Endothelial cell of umbilical vein (primary cell): ENCODE measurements around the gene PARS2. TPM values are rescaled to one million over a fixed set of nuclear protein-coding genes. Genes with fewer than 3 reads are reported as not detected.

Experiments
- BruUV-seq: library from RNA; stranded (reverse); fragments of 400-500 nt; replicated peaks from 2 replicates; lab custom pipeline; 2021; lab: Mats Ljungman, UMichigan
- CTCF ChIA-PET: fragments of 300-600, 350-600 bp; sonication (Branson Sonifier 250); formaldehyde crosslinking; loops from one replicate; lab custom pipeline; 2021; ENCODE audit warnings: antibody characterized with exemption, inconsistent platforms; lab: Charles Lee
- POLR2A ChIA-PET: fragments of 300-600, 350-600 bp; sonication (Branson Sonifier 250); formaldehyde crosslinking; loops from one replicate; lab custom pipeline; 2021; ENCODE audit warnings: antibody characterized with exemption, inconsistent platforms; lab: Charles Lee
- DNase-seq: peaks from one replicate; pipeline ENCODE4 v3.0.0-alpha.2; 2011; ENCODE audit warnings: low read depth, low spot score
- FAIRE-seq: peaks from 2 replicates; lab custom pipeline; 2011; peaks lifted over from hg19 to GRCh38; lab: Jason Lieb, UNC
- H2AFZ ChIP-seq: 2 replicates; pipeline ENCODE4 v1.6.0; 2012; ENCODE audit warnings: low read depth, low read length, control low read depth, inconsistent platforms
- H3K27ac ChIP-seq: 2 replicates; pipeline ENCODE4 v1.5.1; 2011; ENCODE audit warnings: low read depth, mild to moderate bottlenecking, control low read depth, low read length, moderate library complexity; ENCODE audit not compliant: insufficient read depth
- H3K27me3 ChIP-seq, 2 experiments: 2 replicates each; pipeline versions ENCODE4 v1.6.0 to v1.6.1; 2011; ENCODE audit warnings: low read length in 2 of 2, mixed read lengths in 1 of 2; ENCODE audit not compliant: control insufficient read depth in 2 of 2, insufficient read depth in 2 of 2
- H3K36me3 ChIP-seq, 2 experiments: 2 replicates in 1 of 2; 3 replicates in 1 of 2; pipeline ENCODE4 v1.5.1; 2011; ENCODE audit warnings: low read length in 2 of 2, mild to moderate bottlenecking in 1 of 2, moderate library complexity in 1 of 2; ENCODE audit not compliant: control insufficient read depth in 2 of 2, insufficient read depth in 2 of 2; ENCODE audit errors: extremely low read depth in 1 of 2
- H3K4me1 ChIP-seq: 3 replicates; pipeline ENCODE4 v1.5.1; 2011; ENCODE audit warnings: mild to moderate bottlenecking, low read length; ENCODE audit not compliant: control insufficient read depth, insufficient read depth; ENCODE audit errors: extremely low read depth
- H3K4me2 ChIP-seq: 2 replicates; pipeline ENCODE4 v1.6.1; 2011; ENCODE audit warnings: low read length, control low read depth, mixed read lengths; ENCODE audit not compliant: insufficient read depth
- H3K4me3 ChIP-seq, 3 experiments: fragments of 200-600 bp in 1 of 3; sonication (generic), shearing (Covaris generic) in 1 of 3; replicated peaks in 1 of 3; 2 replicates each; pipeline ENCODE4 v1.5.1; 2011 to 2016; ENCODE audit warnings: control low read depth in 3 of 3, low read length in 3 of 3, mild to moderate bottlenecking in 2 of 3, inconsistent platforms in 1 of 3, low read depth in 1 of 3, moderate library complexity in 1 of 3; ENCODE audit not compliant: insufficient read depth in 1 of 3
- H3K79me2 ChIP-seq: 2 replicates; pipeline ENCODE4 v1.6.0; 2012; ENCODE audit warnings: low read length, inconsistent platforms; ENCODE audit not compliant: control insufficient read depth, insufficient read depth
- H3K9ac ChIP-seq: replicated peaks from 2 replicates; pipeline ENCODE3; 2011; ENCODE audit warnings: low read length, control low read depth; ENCODE audit not compliant: insufficient read depth; ENCODE audit errors: extremely low read depth
- H3K9me1 ChIP-seq: replicated peaks from 3 replicates; pipeline ENCODE4 v1.6.0; 2011; ENCODE audit warnings: mild to moderate bottlenecking, low read length; ENCODE audit not compliant: control insufficient read depth, insufficient read depth; ENCODE audit errors: extremely low read depth
- H3K9me3 ChIP-seq: replicated peaks from 2 replicates; pipeline ENCODE4 v1.5.1; 2012; ENCODE audit warnings: low read length, inconsistent platforms; ENCODE audit not compliant: control insufficient read depth, insufficient read depth
- H4K20me1 ChIP-seq: replicated peaks from 2 replicates; pipeline ENCODE3; 2011; ENCODE audit warnings: mild to moderate bottlenecking, low read length; ENCODE audit not compliant: control insufficient read depth, insufficient read depth; ENCODE audit errors: extremely low read depth
- EZH2 ChIP-seq: IDR thresholded peaks from 2 replicates; pipeline ENCODE4 v1.6.1; 2012; ENCODE audit warnings: borderline replicate concordance, low read depth, mild to moderate bottlenecking, moderate library complexity, low read length, inconsistent platforms; ENCODE audit not compliant: severe bottlenecking
- JUN ChIP-seq: IDR thresholded peaks from 2 replicates; pipeline ENCODE4 v1.6.1; 2011; ENCODE audit warnings: borderline replicate concordance, low read depth; ENCODE audit not compliant: insufficient read length, insufficient read depth
- POLR2A ChIP-seq: IDR thresholded peaks from 2 replicates; pipeline ENCODE4 v1.6.1; 2012; ENCODE audit warnings: low read depth, mild to moderate bottlenecking, control low read depth, low read length
- POLR2AphosphoS5 ChIP-seq: IDR thresholded peaks from 2 replicates; pipeline ENCODE4 v1.6.1; 2012; ENCODE audit warnings: low read depth, mild to moderate bottlenecking, control low read depth, low read length, moderate library complexity; ENCODE audit not compliant: insufficient read depth
- dilution Hi-C: fragments of 300-500 bp; cut with MboI; formaldehyde crosslinking; loops from one replicate; pipeline ENCODE4 v1.15.0; 2019; ENCODE audit warnings: low sequenced_read_pairs; ENCODE audit not compliant: extremely low pct_ligation_motif_present
- intact Hi-C: fragments of 100-400 bp; cut with micrococcal nuclease; formaldehyde crosslinking; loops from one replicate; pipeline ENCODE4 v1.10.0; 2022
- polyA plus RNA-seq, 4 experiments: library from polyadenylated mRNA; depleted of rRNA in 3 of 4; stranded (reverse) in 3 of 4; unstranded in 1 of 4; fragments of >200 nt; gene quantifications; 2 replicates each; pipeline versions ENCODE4 v1.2.1 to v1.2.3, GENCODE V29; 2011 to 2012; ENCODE audit warnings: missing spikeins in 1 of 4
- total RNA-seq: library from RNA; stranded (reverse); gene quantifications from 2 replicates; pipeline ENCODE4 v1.2.3, GENCODE V29; 2021

Gene PARS2
- total and polyA plus RNA-seq, 2 donors (not counting 3 experiments of a cell fraction or from before 2014, with no cell fraction given), result 2.0 to 3.8 TPM

GRCh38 chr1:54764922-54765561, 719 bp upstream of the PARS2 start:
- Histone ChIP-seq H3K36me3 (no peaks in the 10 kb centered on the region), H3K9ac (peak overlapping the region; percentile 25), H3K4me1 (peaks cover 5% of the 10 kb centered on the region), H2AFZ (peak overlapping the region; percentile 42), H3K79me2 (no peaks in the 10 kb centered on the region), H3K27ac (no peak overlapping the region), H3K9me1 (no peaks in the 10 kb centered on the region), H3K4me2 (peak overlapping the region; percentile 54), H4K20me1 (no peaks in the 10 kb centered on the region), H3K27me3 (peaks cover 0 to 9% of the 10 kb centered on the region in 2 experiments), H3K9me3 (no peaks in the 10 kb centered on the region), H3K4me3 (peak overlapping the region; percentile 27 to 76 (median 44))
- ChIA-PET CTCF (interaction anchor here (0.6 kb wide), 1 partner anchor 264 kb away, joined by 3 read pairs; no protein-coding TSS in a partner anchor), POLR2A (no interaction called here)
- BruUV-seq, result no TSS peak
- dilution Hi-C loops, result no loop called here
- intact Hi-C loops, result loop anchor here (1.0 to 10.0 kb wide), 4 partner anchors 50 to 430 kb away; partner anchors contain the start of genes DHCR24 and TTC4
- FAIRE-seq, result no peak
- no peak for DNase-seq
- TF ChIP-seq POLR2AphosphoS5 (no peak), EZH2 (no peak)

- POLR2A ChIA-PET, result no interaction called here
Measured at GRCh38 chr1:54763816-54764132, 549 bp downstream of the PARS2 start.

More at GRCh38 chr1:54763816-54764132, 549 bp downstream of the PARS2 start:
- FAIRE-seq, result peak; percentile 8
- no peaks in the 10 kb centered on the region for H3K9me3 ChIP-seq
- peak overlapping the region; percentile 10 to 90 (median 88) for H3K4me3 ChIP-seq
- no peaks in the 10 kb centered on the region for H4K20me1 ChIP-seq
- peak overlapping the region; percentile 68 for H3K27ac ChIP-seq
- peak overlapping the region; percentile 93 for H3K9ac ChIP-seq
- dilution Hi-C loops, result no loop called here
- H3K27me3 ChIP-seq, result peaks cover 0 to 4% of the 10 kb centered on the region in 2 experiments
- H3K36me3 ChIP-seq, result peaks cover 0 to under 1% of the 10 kb centered on the region in 2 experiments
- intact Hi-C loops, result loop anchor here (1.0 to 10.0 kb wide), 4 partner anchors 48 to 429 kb away; partner anchors contain the start of genes DHCR24 and TTC4
- peak overlapping the region; percentile 86 for H3K4me2 ChIP-seq
- peaks cover 5% of the 10 kb centered on the region for H3K4me1 ChIP-seq
- CTCF ChIA-PET, result no interaction called here
- no peak for DNase-seq
- no peak for TF ChIP-seq POLR2A
- TF ChIP-seq JUN, result no peak
- TF ChIP-seq POLR2AphosphoS5, result no peak
- H2AFZ ChIP-seq, result peak overlapping the region; percentile 50
- BruUV-seq, result TSS peak; percentile 90
- no peaks in the 10 kb centered on the region for H3K79me2 ChIP-seq
- H3K9me1 ChIP-seq, result no peaks in the 10 kb centered on the region
